Measurements from ENCODE around the gene GPATCH2L.
A peak's percentile ranks its signal among the peaks of the same experiment; 100 is the strongest.

Gene GPATCH2L

DNA sequence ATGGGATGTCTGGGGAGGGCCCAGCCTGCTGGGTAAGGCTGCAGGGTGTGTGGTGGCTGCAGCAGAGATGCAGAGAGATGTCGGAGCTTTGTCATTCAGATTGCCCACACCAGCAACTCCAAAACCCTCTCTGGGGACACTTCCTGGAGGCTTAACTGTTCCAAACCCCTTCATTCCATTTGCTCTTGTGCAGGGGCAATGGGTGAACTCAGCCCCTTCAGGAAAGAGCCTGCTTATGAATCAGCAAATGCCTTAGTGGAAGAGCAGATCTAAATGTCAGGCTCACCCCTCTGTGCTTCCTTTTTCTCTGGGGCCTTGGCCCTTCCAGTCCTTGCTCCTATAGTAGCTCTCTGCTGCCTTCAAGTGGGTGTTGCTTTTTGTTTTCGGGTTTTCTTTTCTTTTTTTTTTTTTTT is 36.7 kb upstream of the GPATCH2L start:
- peaks cover 0 to 26% (median 2%) of the 10 kb centered on the region in 5 experiments for H3K27me3 ChIP-seq (replicated peaks in 2 of 5; ENCODE audit: control insufficient read depth in 4 of 5, insufficient read depth in 5 of 5, low read length in 4 of 5)
- peak in 1 of 3 donors; percentile 10 for DNase-seq
- no peaks in the 10 kb centered on the region for H3K36me3 ChIP-seq (ENCODE audit: control insufficient read depth in 4 of 4, insufficient read depth in 4 of 4, low read length in 3 of 4)
- no peaks in the 10 kb centered on the region for H3K9me3 ChIP-seq (ENCODE audit: control extremely low read depth in 1 of 5, control insufficient read depth in 4 of 5, insufficient read depth in 2 of 5, low read depth in 1 of 5, low read length in 4 of 5)
- 100% methylated on average over 1 of the region's 2 CpGs for WGBS (ENCODE audit: insufficient coverage)
- ChIA-PET POLR2A (interaction anchor here (0.7 kb wide), 1 partner anchor 59 kb away, joined by 3 read pairs; no protein-coding TSS in a partner anchor), CTCF (interaction anchor here (1.1 kb wide), 1 partner anchor 9 kb away, joined by 3 read pairs; no protein-coding TSS in a partner anchor)
- H3K4me3 ChIP-seq (ENCODE audit: control insufficient read depth in 1 of 7, extremely low read depth in 1 of 7, insufficient read depth in 4 of 7, low read depth in 2 of 7, low read length in 6 of 7): no peak overlapping the region
- no peaks in the 10 kb centered on the region for H3K4me1 ChIP-seq (ENCODE audit: control extremely low read depth in 1 of 4, control insufficient read depth in 4 of 4, insufficient read depth in 4 of 4, low read length in 3 of 4)
- H3K27ac ChIP-seq (ENCODE audit: insufficient read depth in 1 of 2, low read depth in 1 of 2, low read length in 2 of 2, poor library complexity in 1 of 2, severe bottlenecking in 2 of 2): no peak overlapping the region

DNA sequence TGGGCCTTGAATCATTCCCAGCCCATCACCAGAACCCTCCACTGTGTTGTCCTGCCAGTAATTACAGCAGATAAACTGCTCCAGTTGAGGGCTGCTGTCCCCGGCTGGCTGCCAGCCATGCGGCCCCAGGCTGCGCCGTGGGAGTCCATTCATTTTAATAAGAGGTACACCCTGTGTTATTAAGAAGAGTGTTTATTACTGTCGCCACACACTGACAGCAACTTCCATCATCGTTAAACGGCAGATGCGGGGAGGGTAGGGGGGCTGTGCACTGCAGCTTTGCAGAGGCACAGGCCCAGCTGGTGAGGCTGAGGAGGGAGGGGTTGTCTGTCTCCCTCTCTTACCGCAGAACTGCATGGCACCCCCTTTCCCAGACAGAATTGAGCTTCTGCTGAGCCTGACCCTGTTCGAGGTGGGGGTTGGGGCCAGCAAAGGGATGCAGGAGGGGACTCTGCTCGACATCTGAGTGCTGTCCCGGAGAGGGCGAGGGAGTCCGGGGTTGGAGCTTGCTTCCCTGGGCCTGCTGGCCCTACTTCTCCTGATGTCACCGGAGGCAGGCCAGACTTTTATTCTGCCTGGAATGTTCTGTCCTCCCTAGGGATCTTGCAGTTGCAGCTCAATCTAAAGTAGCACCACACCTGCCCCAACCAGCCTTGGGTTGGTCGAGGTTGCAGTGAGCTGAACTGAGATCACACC is 33.8 kb upstream of the GPATCH2L start:
- POLR2A ChIA-PET: no interaction called here
- Histone ChIP-seq H3K4me3 (ENCODE audit: control insufficient read depth in 1 of 7, extremely low read depth in 1 of 7, insufficient read depth in 4 of 7, low read depth in 2 of 7, low read length in 6 of 7) (no peak overlapping the region), H3K27ac (ENCODE audit: insufficient read depth in 1 of 2, low read depth in 1 of 2, low read length in 2 of 2, poor library complexity in 1 of 2, severe bottlenecking in 2 of 2) (no peak overlapping the region), H3K9me3 (ENCODE audit: control extremely low read depth in 1 of 5, control insufficient read depth in 4 of 5, insufficient read depth in 2 of 5, low read depth in 1 of 5, low read length in 4 of 5) (no peaks in the 10 kb centered on the region), H3K36me3 (ENCODE audit: control insufficient read depth in 4 of 4, insufficient read depth in 4 of 4, low read length in 3 of 4) (no peaks in the 10 kb centered on the region), H3K4me1 (ENCODE audit: control extremely low read depth in 1 of 4, control insufficient read depth in 4 of 4, insufficient read depth in 4 of 4, low read length in 3 of 4) (no peaks in the 10 kb centered on the region), H3K27me3 (replicated peaks in 2 of 5; ENCODE audit: control insufficient read depth in 4 of 5, insufficient read depth in 5 of 5, low read length in 4 of 5) (peaks cover 0 to 22% (median 2%) of the 10 kb centered on the region in 5 experiments)
- DNase-seq: no peak
- CTCF ChIA-PET: no interaction called here
- 82% methylated on average over 13 of the region's 16 CpGs for WGBS (ENCODE audit: insufficient coverage)

DNA sequence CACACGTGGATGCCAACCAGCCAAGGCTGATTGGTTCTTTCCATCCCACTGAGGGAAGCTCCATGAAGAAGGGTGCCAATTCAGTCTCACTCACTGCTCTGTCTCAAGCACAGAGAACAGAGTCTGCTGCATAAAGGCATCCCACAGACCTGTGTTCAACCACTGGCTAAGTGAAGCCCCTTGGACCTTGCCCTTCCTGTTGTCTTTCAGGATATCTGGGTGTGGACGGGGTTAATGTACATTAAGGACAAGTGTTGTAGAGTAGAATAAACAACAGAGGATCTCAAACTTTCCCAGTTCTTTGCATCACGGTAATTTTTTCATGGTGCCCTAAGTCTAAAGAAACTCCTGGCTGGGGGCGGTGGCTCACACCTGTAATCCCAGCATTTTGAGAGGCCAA is 33.1 kb upstream of the GPATCH2L start:
- Histone ChIP-seq H3K27me3 (replicated peaks in 2 of 5; ENCODE audit: control insufficient read depth in 4 of 5, insufficient read depth in 5 of 5, low read length in 4 of 5) (peaks cover 0 to 16% (median 2%) of the 10 kb centered on the region in 5 experiments), H3K36me3 (ENCODE audit: control insufficient read depth in 4 of 4, insufficient read depth in 4 of 4, low read length in 3 of 4) (no peaks in the 10 kb centered on the region), H3K27ac (ENCODE audit: insufficient read depth in 1 of 2, low read depth in 1 of 2, low read length in 2 of 2, poor library complexity in 1 of 2, severe bottlenecking in 2 of 2) (no peak overlapping the region), H3K4me1 (ENCODE audit: control extremely low read depth in 1 of 4, control insufficient read depth in 4 of 4, insufficient read depth in 4 of 4, low read length in 3 of 4) (no peaks in the 10 kb centered on the region), H3K4me3 (ENCODE audit: control insufficient read depth in 1 of 7, extremely low read depth in 1 of 7, insufficient read depth in 4 of 7, low read depth in 2 of 7, low read length in 6 of 7) (no peak overlapping the region), H3K9me3 (ENCODE audit: control extremely low read depth in 1 of 5, control insufficient read depth in 4 of 5, insufficient read depth in 2 of 5, low read depth in 1 of 5, low read length in 4 of 5) (no peaks in the 10 kb centered on the region)
- POLR2A ChIA-PET: no interaction called here
- 87% methylated on average over 3 of the region's 4 CpGs for WGBS (ENCODE audit: insufficient coverage)
- CTCF ChIA-PET: no interaction called here
- no peak for DNase-seq

DNA sequence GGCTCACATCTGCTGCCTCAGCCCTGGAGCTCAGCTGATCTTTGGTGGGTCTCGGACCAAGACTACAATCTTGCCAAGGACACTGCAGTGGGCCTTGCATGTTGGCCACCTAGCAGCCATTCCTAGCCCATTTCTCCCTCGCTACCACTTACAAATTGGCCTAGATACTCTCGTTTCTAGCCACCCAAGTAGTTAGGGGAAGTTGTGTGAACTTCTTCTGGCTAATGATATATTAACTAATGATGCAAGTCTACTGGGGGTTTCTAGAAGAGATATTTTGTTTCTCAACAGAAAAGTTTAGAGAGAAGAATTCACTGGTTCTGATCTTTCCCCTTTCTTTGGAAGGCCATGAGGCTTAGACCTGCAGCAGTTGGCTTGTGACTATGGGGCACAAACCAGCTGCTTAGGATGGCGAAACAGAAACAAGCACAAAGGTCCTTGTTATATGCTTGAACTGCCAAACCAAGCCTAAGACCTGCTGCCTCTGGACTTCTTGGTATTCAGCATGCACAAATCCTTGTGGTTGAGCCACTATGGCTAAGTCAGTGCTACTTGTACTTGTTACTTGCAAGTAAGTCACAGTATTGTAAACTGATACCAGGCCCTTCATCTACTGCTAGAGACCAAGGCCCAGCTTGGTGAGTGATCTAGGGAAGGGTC is 30.5 kb upstream of the GPATCH2L start:
- peaks cover 0 to 3% (median under 1%) of the 10 kb centered on the region in 5 experiments for H3K27me3 ChIP-seq (replicated peaks in 2 of 5; ENCODE audit: control insufficient read depth in 4 of 5, insufficient read depth in 5 of 5, low read length in 4 of 5)
- H3K4me1 ChIP-seq (ENCODE audit: control extremely low read depth in 1 of 4, control insufficient read depth in 4 of 4, insufficient read depth in 4 of 4, low read length in 3 of 4): no peaks in the 10 kb centered on the region

DNA sequence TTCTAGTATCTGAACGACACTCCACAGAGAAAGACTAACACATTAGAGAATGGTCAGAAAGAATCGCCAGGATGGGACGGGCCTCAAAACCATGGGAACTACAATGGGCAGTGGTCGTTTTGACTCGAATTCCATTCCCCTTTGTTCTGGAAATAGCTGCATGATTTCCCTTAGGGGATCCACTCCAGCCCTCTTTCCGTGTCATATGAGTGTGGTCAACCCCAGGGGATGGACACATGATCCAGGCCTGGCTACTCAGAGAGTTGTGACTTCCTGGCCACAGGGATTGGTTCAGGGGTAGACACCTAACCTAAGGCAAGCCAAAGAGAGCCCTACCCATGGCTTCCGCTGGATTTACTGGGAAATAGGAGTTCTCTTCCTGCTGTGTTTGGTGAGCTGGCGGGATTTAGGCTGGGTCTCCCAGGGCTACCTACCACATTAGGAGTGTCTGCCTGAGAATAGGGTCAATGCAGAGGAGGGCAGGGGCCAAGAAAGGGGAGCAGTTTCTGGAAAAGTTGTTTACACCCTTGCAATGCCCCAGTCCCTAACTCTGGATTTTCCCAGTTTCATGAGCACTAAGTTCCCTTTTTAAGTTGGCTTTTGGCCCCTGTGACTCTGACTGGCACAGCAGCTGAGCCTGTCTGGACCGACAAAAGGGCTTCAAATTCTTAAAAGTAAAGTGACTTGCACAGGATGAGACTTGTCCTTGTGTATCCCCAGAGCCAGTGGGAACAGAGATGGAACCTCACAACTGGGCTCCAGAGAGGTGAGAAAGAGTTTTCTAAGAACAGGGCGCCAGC is 28.1 kb upstream of the GPATCH2L start:
- no peaks in the 10 kb centered on the region for H3K4me1 ChIP-seq (ENCODE audit: control extremely low read depth in 1 of 4, control insufficient read depth in 4 of 4, insufficient read depth in 4 of 4, low read length in 3 of 4)
- H3K27ac ChIP-seq (ENCODE audit: insufficient read depth in 1 of 2, low read depth in 1 of 2, low read length in 2 of 2, poor library complexity in 1 of 2, severe bottlenecking in 2 of 2): no peak overlapping the region
- CTCF ChIA-PET: interaction anchor here (1.2 kb wide), 1 partner anchor 10 kb away, joined by 3 read pairs; no protein-coding TSS in a partner anchor
- peaks cover 0 to 6% (median 2%) of the 10 kb centered on the region in 5 experiments for H3K27me3 ChIP-seq (replicated peaks in 2 of 5; ENCODE audit: control insufficient read depth in 4 of 5, insufficient read depth in 5 of 5, low read length in 4 of 5)
- H3K4me3 ChIP-seq (ENCODE audit: control insufficient read depth in 1 of 7, extremely low read depth in 1 of 7, insufficient read depth in 4 of 7, low read depth in 2 of 7, low read length in 6 of 7): no peak overlapping the region
- no peaks in the 10 kb centered on the region for H3K36me3 ChIP-seq (ENCODE audit: control insufficient read depth in 4 of 4, insufficient read depth in 4 of 4, low read length in 3 of 4)
- POLR2A ChIA-PET: no interaction called here
- H3K9me3 ChIP-seq (ENCODE audit: control extremely low read depth in 1 of 5, control insufficient read depth in 4 of 5, insufficient read depth in 2 of 5, low read depth in 1 of 5, low read length in 4 of 5): peaks cover 0 to 4% (median 0%) of the 10 kb centered on the region in 5 experiments
- WGBS (ENCODE audit: insufficient coverage): 82% methylated on average over 9 of the region's 10 CpGs
- DNase-seq: no peak

More for the DNA sequence above, 30.5 kb upstream of the GPATCH2L start:
- no peak for DNase-seq
- Histone ChIP-seq H3K4me3 (ENCODE audit: control insufficient read depth in 1 of 7, extremely low read depth in 1 of 7, insufficient read depth in 4 of 7, low read depth in 2 of 7, low read length in 6 of 7) (no peak overlapping the region), H3K36me3 (ENCODE audit: control insufficient read depth in 4 of 4, insufficient read depth in 4 of 4, low read length in 3 of 4) (no peaks in the 10 kb centered on the region), H3K27ac (ENCODE audit: insufficient read depth in 1 of 2, low read depth in 1 of 2, low read length in 2 of 2, poor library complexity in 1 of 2, severe bottlenecking in 2 of 2) (no peak overlapping the region), H3K9me3 (ENCODE audit: control extremely low read depth in 1 of 5, control insufficient read depth in 4 of 5, insufficient read depth in 2 of 5, low read depth in 1 of 5, low read length in 4 of 5) (no peaks in the 10 kb centered on the region)
- ChIA-PET POLR2A (no interaction called here), CTCF (no interaction called here)
- WGBS (ENCODE audit: insufficient coverage): 50% methylated on average over 2 of the region's 4 CpGs

DNA sequence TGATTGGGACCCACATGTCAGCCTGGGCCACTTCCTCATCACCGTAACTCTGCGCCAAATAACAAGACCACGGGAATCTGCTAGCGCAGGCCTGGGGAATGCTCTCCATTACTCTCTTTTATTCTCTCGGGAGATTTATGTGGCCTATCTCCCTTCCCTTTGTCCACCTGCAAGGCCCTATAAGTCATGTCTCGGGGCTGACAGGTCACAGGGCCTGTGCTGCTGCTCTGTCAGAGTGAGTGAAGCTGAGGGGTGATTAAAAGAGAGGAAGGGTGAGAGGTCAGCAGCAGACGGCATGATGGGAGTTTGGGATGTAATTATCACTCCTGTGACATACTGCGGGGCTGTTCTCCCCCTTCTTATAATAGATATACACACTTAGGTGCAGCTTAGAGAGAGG is 26.2 kb upstream of the GPATCH2L start:
- no peaks in the 10 kb centered on the region for H3K36me3 ChIP-seq (ENCODE audit: control insufficient read depth in 4 of 4, insufficient read depth in 4 of 4, low read length in 3 of 4)
- H3K4me3 ChIP-seq (ENCODE audit: control insufficient read depth in 1 of 7, extremely low read depth in 1 of 7, insufficient read depth in 4 of 7, low read depth in 2 of 7, low read length in 6 of 7): no peak overlapping the region
- H3K9me3 ChIP-seq (ENCODE audit: control extremely low read depth in 1 of 5, control insufficient read depth in 4 of 5, insufficient read depth in 2 of 5, low read depth in 1 of 5, low read length in 4 of 5): peaks cover 0 to 4% (median 0%) of the 10 kb centered on the region in 5 experiments
- H3K27me3 ChIP-seq (replicated peaks in 2 of 5; ENCODE audit: control insufficient read depth in 4 of 5, insufficient read depth in 5 of 5, low read length in 4 of 5): peaks cover 0 to 16% (median 7%) of the 10 kb centered on the region in 5 experiments
- no peak for DNase-seq
- no peak overlapping the region for H3K27ac ChIP-seq (ENCODE audit: insufficient read depth in 1 of 2, low read depth in 1 of 2, low read length in 2 of 2, poor library complexity in 1 of 2, severe bottlenecking in 2 of 2)
- WGBS (ENCODE audit: insufficient coverage): 80% methylated on average over 1 of the region's 8 CpGs
- ChIA-PET POLR2A (no interaction called here), CTCF (no interaction called here)
- no peaks in the 10 kb centered on the region for H3K4me1 ChIP-seq (ENCODE audit: control extremely low read depth in 1 of 4, control insufficient read depth in 4 of 4, insufficient read depth in 4 of 4, low read length in 3 of 4)

Measured in common myeloid progenitor, CD34-positive (primary cell).